Measurements from ENCODE around the gene ACBD4. TPM values are rescaled to one million over a fixed set of nuclear protein-coding genes. Genes with fewer than 3 reads are reported as not detected.

ACBD4 gene
- total RNA-seq, 4 donors from 2014 or later: 15.0 to 28.8 (median 23.5) TPM

DNA sequence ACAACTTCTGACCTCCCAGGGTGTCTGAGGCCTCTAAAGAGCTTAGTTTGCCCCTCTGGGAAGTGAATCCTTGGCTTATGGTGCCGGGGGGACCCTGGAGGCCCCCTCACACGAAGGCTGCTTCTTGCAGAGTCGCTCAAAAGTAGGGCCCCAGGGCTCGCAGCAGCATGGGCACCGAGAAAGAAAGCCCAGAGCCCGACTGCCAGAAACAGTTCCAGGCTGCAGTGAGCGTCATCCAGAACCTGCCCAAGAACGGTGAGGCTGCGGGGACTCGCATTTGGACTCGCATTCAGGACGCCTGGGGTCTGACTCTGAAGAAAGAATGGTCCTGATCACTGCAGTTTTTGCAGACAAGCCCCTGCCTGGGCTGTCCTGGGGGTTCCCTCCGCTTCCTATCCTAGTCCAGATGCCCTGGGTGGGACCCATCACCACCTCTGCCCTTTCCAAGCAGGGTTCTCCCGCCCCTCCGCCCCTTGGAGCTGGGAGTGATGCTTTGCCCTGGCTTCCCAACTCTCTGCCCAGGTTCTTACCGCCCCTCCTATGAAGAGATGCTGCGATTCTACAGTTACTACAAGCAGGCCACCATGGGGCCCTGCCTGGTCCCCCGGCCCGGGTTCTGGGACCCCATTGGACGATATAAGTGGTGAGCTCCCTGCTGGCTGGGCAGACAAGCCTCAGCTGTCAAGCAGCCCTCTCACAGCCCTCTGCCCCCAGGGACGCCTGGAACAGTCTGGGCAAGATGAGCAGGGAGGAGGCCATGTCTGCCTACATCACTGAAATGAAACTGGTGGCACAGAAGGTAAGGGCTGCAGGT, 698 bp downstream of the ACBD4 start:
- Histone ChIP-seq H3K4me3 (peak overlapping the region; percentile 73 to 81), H3K4me1 (peaks cover 0 to 54% (median 10%) of the 10 kb centered on the region in 3 donors), H3K27me3 (no peaks in the 10 kb centered on the region), H3K9me3 (no peaks in the 10 kb centered on the region), H3K27ac (peak overlapping the region; percentile 70 to 92 (median 90)), H3K36me3 (peaks cover 0 to 39% of the 10 kb centered on the region in 2 donors)
- no peak for TF ChIP-seq EP300 (IDR thresholded peaks at IDR 0.05)
- ATAC-seq: no peak
- WGBS, 2 donors (ENCODE audit: low coverage in 1 of 2): no CpG with 5 or more reads among the region's 21 CpGs

DNA sequence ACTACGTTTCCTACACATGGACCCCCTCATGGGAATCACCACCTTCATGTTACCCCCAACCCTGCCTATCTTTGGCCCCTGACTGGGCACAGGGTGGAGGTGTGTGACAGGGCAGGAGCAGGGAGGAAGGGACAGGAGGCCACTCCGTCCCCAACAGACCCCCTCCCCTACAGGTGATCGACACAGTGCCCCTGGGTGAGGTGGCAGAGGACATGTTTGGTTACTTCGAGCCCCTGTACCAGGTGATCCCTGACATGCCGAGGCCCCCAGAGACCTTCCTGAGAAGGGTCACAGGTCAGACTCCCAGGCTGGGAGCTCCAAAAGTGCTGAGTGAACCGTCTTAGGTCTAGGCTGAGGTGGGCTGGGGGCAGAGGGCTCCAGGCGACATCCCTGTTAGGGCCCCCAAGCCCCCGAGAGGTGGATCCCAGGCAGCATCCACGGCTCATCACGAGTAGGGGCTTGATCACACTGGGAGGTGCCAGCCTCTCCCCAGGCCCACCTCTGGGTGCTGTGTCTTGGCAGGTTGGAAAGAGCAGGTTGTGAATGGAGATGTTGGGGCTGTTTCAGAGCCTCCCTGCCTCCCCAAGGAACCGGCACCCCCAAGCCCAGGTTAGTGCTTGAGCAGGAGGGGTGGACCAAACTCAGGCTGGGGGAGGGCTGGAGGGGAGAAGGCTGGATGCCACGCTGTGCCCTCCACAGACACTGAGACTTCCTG, 1.5 kb downstream of the ACBD4 start:
- Histone ChIP-seq H3K36me3 (peaks cover 0 to 39% of the 10 kb centered on the region in 2 donors), H3K27me3 (no peaks in the 10 kb centered on the region), H3K27ac (peak overlapping the region in 3 of 4 donors; percentile 90 to 92 (median 91)), H3K4me3 (peak overlapping the region in 1 of 2 donors; percentile 81), H3K4me1 (peaks cover 0 to 46% (median 10%) of the 10 kb centered on the region in 3 donors), H3K9me3 (no peaks in the 10 kb centered on the region)
- TF ChIP-seq POLR2A (IDR thresholded peaks at IDR 0.05) (no peak), POLR2AphosphoS5 (IDR thresholded peaks at IDR 0.05) (no peak), EP300 (IDR thresholded peaks at IDR 0.05) (no peak)
- TF ChIP-seq, protein P1, sequence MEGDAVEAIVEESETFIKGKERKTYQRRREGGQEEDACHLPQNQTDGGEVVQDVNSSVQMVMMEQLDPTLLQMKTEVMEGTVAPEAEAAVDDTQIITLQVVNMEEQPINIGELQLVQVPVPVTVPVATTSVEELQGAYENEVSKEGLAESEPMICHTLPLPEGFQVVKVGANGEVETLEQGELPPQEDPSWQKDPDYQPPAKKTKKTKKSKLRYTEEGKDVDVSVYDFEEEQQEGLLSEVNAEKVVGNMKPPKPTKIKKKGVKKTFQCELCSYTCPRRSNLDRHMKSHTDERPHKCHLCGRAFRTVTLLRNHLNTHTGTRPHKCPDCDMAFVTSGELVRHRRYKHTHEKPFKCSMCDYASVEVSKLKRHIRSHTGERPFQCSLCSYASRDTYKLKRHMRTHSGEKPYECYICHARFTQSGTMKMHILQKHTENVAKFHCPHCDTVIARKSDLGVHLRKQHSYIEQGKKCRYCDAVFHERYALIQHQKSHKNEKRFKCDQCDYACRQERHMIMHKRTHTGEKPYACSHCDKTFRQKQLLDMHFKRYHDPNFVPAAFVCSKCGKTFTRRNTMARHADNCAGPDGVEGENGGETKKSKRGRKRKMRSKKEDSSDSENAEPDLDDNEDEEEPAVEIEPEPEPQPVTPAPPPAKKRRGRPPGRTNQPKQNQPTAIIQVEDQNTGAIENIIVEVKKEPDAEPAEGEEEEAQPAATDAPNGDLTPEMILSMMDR (IDR thresholded peaks at IDR 0.05): no peak
- no peak for ATAC-seq
- WGBS, 2 donors (ENCODE audit: low coverage in 1 of 2): 74% methylated on average over 2 of the region's 12 CpGs; no CpG with 5 or more reads in 1 of the 2 donors

DNA sequence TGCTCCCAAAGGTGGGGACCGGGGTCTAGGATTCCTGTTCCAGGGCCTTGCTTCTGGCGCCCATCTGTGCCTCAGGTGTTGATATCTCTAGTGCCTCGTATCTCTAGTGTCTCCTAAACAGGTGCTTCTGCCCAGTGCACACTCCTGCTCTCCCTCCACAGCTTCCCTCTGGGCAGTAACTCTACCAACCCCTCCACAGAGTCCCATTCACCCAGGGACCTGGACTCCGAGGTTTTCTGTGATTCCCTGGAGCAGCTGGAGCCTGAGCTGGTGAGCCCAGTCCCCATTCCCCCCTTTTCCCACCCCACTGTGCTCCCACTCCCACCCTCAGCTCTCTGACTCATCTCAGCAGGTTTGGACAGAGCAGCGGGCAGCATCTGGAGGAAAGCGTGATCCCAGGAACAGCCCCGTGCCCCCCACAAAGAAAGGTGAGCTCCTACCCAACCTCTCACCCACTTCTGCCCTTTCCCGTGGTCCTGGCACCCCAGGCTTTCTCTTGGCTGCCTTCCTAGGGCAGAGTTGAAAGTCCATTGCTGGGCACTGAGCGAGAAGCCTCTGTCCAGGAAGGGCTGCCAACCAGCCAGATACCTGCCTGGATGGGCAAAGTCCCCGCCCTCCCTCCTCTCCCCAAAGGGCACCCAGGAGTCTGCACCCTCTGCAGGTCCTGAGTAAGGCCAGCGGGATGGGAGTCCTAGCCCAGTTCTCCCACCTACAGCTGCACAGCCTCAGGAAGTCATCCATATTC, 2.2 kb downstream of the ACBD4 start:
- no peak for ATAC-seq
- TF ChIP-seq POLR2A (IDR thresholded peaks at IDR 0.05) (no peak), EP300 (IDR thresholded peaks at IDR 0.05) (no peak), POLR2AphosphoS5 (IDR thresholded peaks at IDR 0.05) (no peak)
- TF ChIP-seq, protein P1 (IDR thresholded peaks at IDR 0.05): no peak
- WGBS, 2 donors (ENCODE audit: low coverage in 1 of 2): 57 to 84% methylated on average over 1 to 8 of the region's 11 CpGs

DNA sequence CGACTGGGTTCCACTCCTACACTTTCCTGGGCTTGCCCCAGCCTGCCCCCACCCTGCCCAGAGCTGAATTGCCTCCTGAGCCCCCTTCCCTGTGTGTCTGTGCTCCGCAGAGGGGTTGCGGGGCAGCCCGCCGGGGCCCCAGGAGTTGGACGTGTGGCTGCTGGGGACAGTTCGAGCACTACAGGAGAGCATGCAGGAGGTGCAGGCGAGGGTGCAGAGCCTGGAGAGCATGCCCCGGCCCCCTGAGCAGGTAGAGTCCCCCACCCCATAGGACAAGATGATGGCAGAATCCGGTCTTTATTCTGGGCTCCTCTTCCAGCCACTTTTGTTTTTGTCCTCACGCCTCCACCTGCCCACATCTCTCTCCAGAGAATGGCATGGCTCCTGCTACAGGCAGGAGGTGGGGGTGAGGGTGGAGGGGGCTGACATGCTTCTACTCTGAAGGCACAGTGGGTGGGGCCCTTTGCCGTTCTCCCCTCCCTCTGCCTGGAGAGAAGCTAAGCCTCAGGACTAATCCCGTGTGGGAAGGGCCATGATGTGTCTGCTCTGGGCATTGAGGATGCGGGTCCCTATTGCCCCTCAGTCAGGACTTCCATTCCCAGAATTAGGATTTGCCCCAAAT, 3.5 kb downstream of the ACBD4 start:
- TF ChIP-seq POLR2A (IDR thresholded peaks at IDR 0.05) (no peak), POLR2AphosphoS5 (IDR thresholded peaks at IDR 0.05) (no peak), EP300 (IDR thresholded peaks at IDR 0.05) (no peak)
- TF ChIP-seq, protein P1 (IDR thresholded peaks at IDR 0.05): no peak
- H3K27me3 ChIP-seq: no peaks in the 10 kb centered on the region
- peaks cover 0 to 39% of the 10 kb centered on the region in 2 donors for H3K36me3 ChIP-seq
- no peaks in the 10 kb centered on the region for H3K9me3 ChIP-seq
- peaks cover 0 to 44% (median 16%) of the 10 kb centered on the region in 3 donors for H3K4me1 ChIP-seq
- 67 to 90% methylated on average over 2 to 3 of the region's 14 CpGs for WGBS, 2 donors (ENCODE audit: low coverage in 1 of 2)
- no peak overlapping the region for H3K4me3 ChIP-seq
- ATAC-seq: no peak
- no peak overlapping the region for H3K27ac ChIP-seq

More for the DNA sequence above, 2.2 kb downstream of the ACBD4 start:
- Histone ChIP-seq H3K4me3 (no peak overlapping the region), H3K27ac (peak overlapping the region in 1 of 4 donors; percentile 23), H3K9me3 (no peaks in the 10 kb centered on the region), H3K4me1 (peaks cover 0 to 45% (median 10%) of the 10 kb centered on the region in 3 donors), H3K27me3 (no peaks in the 10 kb centered on the region), H3K36me3 (peaks cover 0 to 39% of the 10 kb centered on the region in 2 donors)

Measured in gastroesophageal sphincter (tissue), 4 donors.